Epithelial cell of proximal tubule (primary cell): ENCODE results near the gene TEAD1. TPM values are rescaled to one million over a fixed set of nuclear protein-coding genes. Genes with fewer than 3 reads are reported as not detected.

ENCODE experiments used
- DNase-seq: peaks from one replicate; pipeline ENCODE4 v3.0.0-alpha.2; 2011; ENCODE audit warnings: low read depth
- H3K4me3 ChIP-seq: 2 replicates; pipeline ENCODE4 v1.5.1; 2011; ENCODE audit warnings: low read depth, mild to moderate bottlenecking, low read length
- total RNA-seq: library from RNA; depleted of rRNA; stranded (reverse); fragments of >200 nt; gene quantifications from 2 replicates; pipeline ENCODE4 v1.2.3, GENCODE V29; 2015
- TF ChIP-seq, protein P1 (sequence below): conservative IDR thresholded peaks from 2 replicates; pipeline ENCODE4 v1.5.1; 2012; ENCODE audit warnings: low read depth, mild to moderate bottlenecking, low read length

TEAD1 gene
- total RNA-seq, 1 donor from 2014 or later: 61.9 TPM

DNA sequence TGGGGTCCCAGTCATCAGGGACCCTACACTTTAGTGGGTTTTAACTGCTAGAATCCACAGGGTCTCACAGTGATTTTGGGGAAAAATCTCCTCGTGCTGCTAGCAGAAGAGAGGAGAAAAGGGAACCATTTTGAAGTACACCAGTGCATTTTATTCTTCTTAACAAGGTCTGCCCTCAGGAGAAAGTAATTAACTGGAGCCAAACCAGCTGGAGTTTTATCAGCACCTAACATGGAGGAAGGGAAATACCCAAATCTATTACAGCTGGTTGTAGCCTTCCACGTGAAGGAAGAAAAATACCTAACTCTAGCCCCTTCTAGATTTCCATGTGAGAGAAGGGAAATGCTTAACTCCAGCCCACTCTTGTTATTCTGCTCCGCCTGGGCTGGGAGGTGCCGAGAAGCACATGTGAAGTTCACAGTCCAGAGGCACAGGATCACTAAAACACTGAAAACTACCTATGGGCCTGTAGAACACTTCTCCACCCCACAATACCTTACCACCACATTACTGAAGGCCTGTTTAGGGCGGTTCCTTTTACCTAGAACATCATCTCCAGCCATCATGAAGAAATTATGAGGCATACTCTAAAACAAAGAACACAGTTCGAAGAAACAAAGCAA is 31.3 kb upstream of the TEAD1 start:
- TF ChIP-seq, protein P1, sequence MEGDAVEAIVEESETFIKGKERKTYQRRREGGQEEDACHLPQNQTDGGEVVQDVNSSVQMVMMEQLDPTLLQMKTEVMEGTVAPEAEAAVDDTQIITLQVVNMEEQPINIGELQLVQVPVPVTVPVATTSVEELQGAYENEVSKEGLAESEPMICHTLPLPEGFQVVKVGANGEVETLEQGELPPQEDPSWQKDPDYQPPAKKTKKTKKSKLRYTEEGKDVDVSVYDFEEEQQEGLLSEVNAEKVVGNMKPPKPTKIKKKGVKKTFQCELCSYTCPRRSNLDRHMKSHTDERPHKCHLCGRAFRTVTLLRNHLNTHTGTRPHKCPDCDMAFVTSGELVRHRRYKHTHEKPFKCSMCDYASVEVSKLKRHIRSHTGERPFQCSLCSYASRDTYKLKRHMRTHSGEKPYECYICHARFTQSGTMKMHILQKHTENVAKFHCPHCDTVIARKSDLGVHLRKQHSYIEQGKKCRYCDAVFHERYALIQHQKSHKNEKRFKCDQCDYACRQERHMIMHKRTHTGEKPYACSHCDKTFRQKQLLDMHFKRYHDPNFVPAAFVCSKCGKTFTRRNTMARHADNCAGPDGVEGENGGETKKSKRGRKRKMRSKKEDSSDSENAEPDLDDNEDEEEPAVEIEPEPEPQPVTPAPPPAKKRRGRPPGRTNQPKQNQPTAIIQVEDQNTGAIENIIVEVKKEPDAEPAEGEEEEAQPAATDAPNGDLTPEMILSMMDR: no peak
- DNase-seq: no peak
- H3K4me3 ChIP-seq: no peak overlapping the region

DNA sequence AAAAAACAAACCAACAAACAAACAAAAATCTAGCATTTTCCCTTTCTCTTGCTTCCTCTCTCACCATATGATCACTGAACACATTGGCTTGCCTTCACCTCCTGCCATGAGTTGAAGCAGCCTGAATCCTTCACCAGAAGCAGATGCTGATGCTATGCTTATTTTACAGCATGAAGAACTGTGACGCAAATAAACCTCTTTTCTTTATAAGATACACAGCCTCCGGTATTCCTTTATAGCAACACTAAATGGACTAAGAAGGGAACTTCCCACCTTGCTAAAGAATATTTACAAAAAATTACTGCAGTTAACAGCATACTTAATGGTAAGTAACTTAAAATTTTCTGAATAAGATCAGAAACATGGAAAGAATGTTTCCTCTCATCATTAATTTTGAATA is 27.7 kb upstream of the TEAD1 start:
- H3K4me3 ChIP-seq: no peak overlapping the region
- TF ChIP-seq, protein P1: no peak
- DNase-seq: no peak

DNA sequence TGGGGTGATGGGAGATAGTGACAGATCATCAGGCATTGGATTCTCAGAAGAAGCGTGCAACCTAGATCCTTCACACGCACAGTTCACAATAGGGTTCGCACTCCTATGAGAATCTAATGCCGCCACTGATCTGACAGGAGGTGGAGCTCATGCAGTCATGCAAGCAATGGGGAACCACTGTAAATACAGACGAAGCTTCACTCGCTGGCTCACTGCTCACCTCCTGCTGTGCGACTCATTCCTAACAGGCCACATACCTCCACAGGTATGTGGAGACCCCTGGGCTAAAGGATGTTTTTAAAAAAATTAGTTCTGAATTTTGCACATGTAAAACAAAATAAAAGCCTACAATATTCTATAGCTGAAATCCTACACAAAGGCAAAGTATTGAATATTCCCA is 20.5 kb upstream of the TEAD1 start:
- TF ChIP-seq, protein P1: no peak
- no peak for DNase-seq

DNA sequence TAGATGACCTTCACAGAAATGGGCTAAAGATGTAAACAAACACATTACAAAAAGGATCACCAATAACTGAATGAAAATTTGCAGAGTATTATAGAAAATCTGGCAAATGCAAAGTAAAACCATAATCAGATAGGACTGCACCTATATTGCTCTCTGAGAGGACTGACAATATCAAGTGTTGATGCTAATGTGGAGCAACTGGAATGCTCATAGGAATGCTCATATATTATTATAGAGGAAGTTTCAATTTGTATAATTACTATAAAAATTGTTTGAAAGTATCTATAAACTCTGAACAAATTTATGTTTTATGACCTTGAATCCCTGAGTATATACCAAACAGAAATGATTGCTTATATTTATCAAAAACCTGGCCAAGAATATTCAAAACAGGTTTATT is 18.4 kb upstream of the TEAD1 start:
- TF ChIP-seq, protein P1: no peak
- no peak overlapping the region for H3K4me3 ChIP-seq
- DNase-seq: no peak

More for the DNA sequence above, 20.5 kb upstream of the TEAD1 start:
- H3K4me3 ChIP-seq: no peak overlapping the region

DNA sequence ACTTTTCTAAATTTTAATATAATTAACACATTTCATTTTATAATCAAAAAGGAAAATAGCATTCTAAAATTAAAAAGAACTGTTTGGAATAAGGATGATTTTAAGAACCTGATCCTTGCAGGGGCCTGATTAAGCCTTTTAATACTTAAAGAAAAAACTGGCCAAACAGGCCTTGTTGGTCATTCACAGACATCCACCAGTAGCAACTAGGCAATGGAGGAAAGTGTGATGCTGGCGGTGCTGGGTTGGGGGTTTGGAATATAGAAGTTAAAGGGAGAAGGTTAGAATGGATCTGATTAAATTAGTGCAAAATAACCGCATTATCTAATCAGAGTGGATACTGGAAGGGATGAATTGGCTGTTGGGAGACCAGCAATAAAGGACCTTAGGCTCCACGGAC is 16.9 kb upstream of the TEAD1 start:
- H3K4me3 ChIP-seq: no peak overlapping the region
- TF ChIP-seq, protein P1: no peak
- no peak for DNase-seq

DNA sequence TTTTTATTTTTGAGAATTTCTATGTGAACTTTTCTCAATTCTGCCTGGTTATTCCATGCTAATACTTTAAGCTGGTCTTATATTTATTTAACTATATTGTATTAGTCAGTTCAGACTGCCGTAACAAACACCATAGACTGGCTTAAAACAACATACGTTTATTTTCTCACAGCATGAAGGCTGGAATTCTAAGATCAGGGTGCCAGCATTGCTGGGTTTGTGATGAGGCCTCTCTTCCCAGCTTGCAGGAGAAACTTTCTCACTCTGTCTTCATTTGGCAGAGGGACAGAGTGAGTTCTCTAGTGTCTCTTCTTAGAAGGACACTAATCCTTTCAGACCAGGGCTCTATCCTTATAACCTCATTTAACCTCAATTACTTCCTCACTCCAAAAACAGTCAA is 16.2 kb upstream of the TEAD1 start:
- DNase-seq: no peak
- H3K4me3 ChIP-seq: no peak overlapping the region
- TF ChIP-seq, protein P1: no peak

DNA sequence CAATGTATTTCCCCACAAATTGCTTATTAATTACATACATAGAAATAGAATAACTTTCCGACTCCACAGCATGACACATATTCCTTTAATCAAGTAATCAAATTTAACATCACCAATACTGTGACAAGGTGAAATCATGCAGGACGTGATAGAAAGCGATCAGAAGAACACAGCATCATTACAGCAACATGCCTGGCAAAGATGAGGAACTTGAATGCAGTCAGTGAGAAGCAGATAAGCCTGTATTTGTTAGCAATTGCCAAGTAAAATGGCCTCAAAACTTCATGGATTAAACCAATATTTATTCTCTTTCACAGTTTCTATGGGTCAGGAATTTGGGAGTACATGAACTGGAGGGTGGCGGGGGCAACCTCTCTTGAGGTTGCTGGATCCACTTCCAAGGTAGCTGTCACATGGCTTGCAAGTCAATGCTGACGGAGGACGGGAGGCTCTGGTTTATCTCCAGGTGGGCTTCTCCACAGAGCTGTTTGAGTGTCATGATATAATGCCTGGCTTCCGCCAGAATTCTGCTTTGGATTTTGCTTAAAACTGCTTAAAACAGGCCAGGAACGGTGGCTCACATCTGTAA is 12.0 kb upstream of the TEAD1 start:
- TF ChIP-seq, protein P1: no peak
- no peak overlapping the region for H3K4me3 ChIP-seq
- no peak for DNase-seq
